Erythroblast (primary cell): ENCODE results near the gene DCDC2C.
"Not testable (repeated sequence)": the region's sequence is repeated elsewhere in the genome, so short reads cannot be mapped to it uniquely, and the experiment has no call there.

Experiments
- DNase-seq, 2 experiments: peaks; one replicate each; lab custom pipeline; 2025; lab: John Stamatoyannopoulos, UW
- GATA1 ChIP-seq: IDR thresholded peaks from 2 replicates; pipeline ENCODE4 v1.6.1; 2011; ENCODE audit warnings: low read depth, mild to moderate bottlenecking, control low read depth, low read length, moderate library complexity
- POLR2A ChIP-seq: IDR thresholded peaks from 2 replicates; pipeline ENCODE4 v1.6.1; 2011; ENCODE audit warnings: mild to moderate bottlenecking, low read length

The DCDC2C gene

DNA sequence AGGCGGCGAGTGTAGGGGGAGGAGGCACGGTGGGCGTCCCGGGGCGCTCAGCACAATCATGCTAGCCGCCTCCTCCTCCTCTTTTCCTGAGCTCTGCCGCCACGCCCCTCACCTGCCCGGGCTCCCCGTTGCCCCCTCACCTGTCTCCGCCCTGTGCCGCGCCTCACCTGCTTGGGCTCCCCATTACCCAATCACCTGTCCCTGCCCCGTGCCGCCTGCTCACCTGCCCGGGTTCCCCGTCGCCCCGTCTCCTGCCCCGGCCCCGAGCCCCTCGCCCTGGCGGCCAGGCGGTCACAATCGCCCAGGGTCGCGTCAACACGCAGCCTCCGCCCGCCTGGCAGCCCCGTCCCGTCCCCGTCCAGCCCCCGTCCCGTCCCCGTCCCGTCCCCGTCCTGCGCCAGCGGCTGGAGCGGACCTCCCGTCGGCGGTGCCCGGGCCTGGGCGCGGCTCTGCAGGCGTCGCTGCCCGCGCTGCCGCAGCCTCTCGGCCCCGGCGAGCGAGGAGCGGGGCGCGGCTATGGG is at the start of gene DCDC2C:
TSS of gene DCDC2C (plus strand) at position 340 of the 521 bp plus-strand sequence. CDS start at position 517, 177 bp downstream.
- TF ChIP-seq POLR2A (no peak), GATA1 (no peak)
- DNase-seq = no peak

DNA sequence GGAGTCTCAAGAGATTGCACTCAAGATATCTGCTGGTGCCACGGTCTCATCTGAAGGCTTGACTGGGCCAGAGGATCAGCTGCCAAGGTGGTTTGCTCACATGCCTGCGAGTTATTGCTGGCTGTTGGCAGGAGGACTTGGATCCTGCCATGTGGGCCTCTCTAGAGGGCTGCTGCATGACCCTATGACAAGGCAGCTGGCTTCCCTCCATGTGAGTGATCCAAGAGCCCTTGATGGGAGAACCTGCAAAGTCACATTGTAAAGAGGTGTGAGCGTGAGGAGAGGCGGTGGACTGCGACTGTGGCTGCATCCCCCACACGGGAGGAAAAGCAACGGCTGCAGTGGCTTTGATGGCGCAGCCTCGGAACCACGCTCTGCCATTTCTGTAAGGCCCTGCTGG is 49.4 kb upstream of the DCDC2C start:
- no peak for DNase-seq
- no peak for TF ChIP-seq POLR2A
- TF ChIP-seq GATA1 = no peak

GRCh38 chr2:3654531-3655225 is 48.7 kb upstream of the DCDC2C start:
- DNase-seq = no peak

DNA sequence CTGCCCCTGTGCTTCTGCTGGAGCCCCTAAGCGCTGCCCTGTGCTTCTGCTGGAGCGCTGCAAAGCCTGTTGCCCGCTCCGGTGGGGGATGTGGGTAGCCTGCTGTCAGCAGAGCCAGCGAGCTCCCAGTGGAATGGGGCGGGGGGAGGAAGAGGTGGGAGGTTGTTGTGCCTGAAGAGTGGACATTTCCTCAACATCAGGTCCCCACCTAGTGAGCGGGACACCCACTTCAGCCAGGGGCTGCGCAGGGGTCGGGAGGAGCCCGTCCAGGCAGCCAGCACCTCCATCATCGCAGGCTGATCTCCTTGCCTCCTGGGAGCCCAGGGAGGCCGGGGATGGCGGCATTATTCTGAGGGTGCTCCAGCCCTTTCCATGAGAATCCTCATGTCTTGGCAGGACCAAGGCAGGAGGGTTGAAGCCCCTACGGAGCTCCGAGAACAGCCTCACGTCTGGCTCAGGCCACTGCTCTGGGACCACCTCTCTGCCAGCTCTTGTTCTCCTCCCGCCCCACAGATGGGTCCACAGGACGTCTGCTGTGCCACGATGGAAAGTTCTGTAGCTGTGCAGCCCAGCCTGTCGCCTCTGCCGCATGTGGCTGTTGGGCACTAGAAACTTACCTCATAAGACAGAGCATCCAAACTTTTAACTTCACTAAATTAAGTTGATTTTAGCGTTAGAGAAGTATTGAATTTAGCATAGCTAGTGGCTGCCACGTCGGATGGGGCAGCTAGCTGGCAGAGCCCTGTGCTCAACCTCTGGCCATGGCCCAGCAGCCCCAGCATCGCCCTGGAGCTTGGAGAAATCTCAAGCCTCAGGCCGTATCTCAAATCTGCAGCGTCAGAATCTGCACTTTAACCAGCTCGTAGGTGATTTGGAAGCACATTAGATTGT is 47.3 kb upstream of the DCDC2C start:
- TF ChIP-seq POLR2A (no peak), GATA1 (no peak)
- DNase-seq = no peak

More at GRCh38 chr2:3654531-3655225, 48.7 kb upstream of the DCDC2C start:
- TF ChIP-seq GATA1 (no peak), POLR2A (no peak)

DNA sequence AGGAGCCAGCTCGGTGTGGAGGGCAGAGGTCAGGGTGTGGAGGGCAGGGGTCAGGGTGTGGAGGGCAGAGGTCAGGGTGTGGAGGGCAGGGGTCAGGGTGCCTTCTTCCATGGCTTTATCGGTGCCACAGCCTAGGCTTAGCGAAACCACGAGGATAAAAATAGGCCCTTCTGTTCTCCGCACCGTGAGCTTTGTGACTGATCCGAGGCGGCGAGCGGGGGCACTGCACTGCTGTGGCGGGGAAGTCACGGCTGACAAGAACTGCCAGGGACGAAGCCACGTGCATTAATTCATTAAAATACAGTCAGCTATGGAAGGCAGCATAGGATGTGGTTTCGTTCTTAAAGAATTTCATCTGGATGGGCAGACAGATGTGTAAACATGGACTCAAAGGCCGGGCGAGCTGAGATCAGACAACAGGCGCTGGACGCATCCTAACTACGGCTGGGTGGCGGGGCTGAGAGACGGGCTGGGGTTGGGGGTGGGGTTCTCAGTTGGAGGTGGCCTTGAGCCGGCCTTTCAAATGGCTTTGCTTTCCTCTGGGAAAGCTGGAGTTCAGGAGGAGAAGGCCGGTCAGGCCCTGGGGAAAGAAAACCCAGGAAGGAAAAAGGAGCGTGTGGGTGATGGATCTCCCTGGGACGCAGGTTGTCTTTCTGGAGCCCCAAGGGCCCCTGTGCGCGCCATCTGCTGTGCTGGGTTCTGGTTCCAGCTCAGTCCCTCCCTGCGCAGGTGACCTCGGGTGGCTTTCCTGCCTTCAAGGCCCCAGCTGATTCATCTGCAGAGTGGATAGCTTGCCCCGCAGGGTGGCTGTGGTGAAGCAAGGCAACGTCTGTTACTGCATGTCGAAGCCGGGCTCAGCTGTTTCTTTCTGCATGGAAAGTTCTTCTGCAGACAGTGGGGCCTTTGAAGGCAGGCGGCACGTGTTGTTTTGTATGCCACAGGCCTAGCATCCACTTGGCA is 46.3 kb upstream of the DCDC2C start:
- DNase-seq = no peak
- no peak for TF ChIP-seq POLR2A
- no peak for TF ChIP-seq GATA1

GRCh38 chr2:3657881-3658280 is 45.5 kb upstream of the DCDC2C start, which contains the start of gene ALLC:
ALLC (plus strand) TSS chr2:3658200; CDS start chr2:3671158, 12,958 bp downstream.
- DNase-seq = no peak
- TF ChIP-seq GATA1 (no peak), POLR2A (no peak)

GRCh38 chr2:3659447-3660432 is 43.6 kb upstream of the DCDC2C start:
- DNase-seq = no peak
- TF ChIP-seq GATA1 (no peak), POLR2A (no peak)

GRCh38 chr2:3660640-3661039 is 42.7 kb upstream of the DCDC2C start:
- not testable (repeated sequence) for DNase-seq

- TF ChIP-seq GATA1 = no peak
- no peak for TF ChIP-seq POLR2A
Observed at GRCh38 chr2:3661149-3661660, 42.2 kb upstream of the DCDC2C start.

DNA sequence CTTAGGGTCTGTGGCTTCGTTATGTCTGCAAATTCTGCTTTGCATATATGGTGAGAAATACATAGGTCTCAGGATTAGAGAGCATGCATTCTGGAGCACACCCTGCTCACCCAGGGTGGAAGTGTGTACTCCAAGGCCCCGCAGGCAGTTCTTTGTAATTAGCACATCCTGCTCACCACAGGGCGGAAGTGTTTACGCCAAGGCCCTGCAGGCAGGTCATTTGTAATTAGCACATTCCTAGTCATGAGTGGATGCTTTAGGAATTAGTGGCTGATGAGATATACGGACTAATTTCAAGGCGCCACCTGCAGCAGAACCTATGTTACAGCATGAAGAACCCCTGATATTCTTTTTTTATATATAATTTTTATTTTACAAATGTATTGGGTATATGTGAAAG is 41.1 kb upstream of the DCDC2C start:
- no peak for DNase-seq
- TF ChIP-seq GATA1 (no peak), POLR2A (no peak)

More at GRCh38 chr2:3661149-3661660, 42.2 kb upstream of the DCDC2C start:
- no peak for DNase-seq

DNA sequence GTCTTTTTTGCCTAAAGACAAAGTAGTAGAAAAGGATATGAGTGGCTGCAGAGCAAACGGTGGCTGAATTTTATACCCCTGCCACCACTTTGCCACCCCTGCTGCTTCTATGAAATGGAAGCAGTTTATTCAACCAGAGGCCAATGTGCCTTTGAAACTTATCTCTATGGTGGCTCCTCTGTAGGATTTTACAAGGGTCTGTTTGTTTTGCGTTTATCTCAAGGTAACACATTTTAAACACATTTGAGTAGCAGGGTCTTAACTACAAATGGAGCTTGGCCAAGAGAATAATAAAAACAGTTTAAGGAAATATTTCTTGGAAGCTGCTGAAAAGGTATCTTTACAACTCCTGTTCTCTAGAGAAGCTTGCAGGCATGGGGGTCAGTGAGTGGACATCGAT is 39.3 kb upstream of the DCDC2C start:
- DNase-seq = no peak
- TF ChIP-seq POLR2A = no peak
- TF ChIP-seq GATA1 = no peak

- DNase-seq = no peak
- TF ChIP-seq POLR2A = no peak
Observed at GRCh38 chr2:3664925-3665324, 38.5 kb upstream of the DCDC2C start.
